SH-SY5Y (cell line): ENCODE results near the gene P2RY11.

Source experiments
- GATA2 ChIP-seq: IDR thresholded peaks from 2 replicates; pipeline ENCODE4 v1.6.1; 2011; ENCODE audit warnings: mild to moderate bottlenecking, low read depth, low read length
- GATA3 ChIP-seq: IDR thresholded peaks from 2 replicates; pipeline ENCODE4 v1.6.1; 2011; ENCODE audit warnings: low read depth, mild to moderate bottlenecking, low read length, moderate library complexity

GRCh38 chr19:10142701-10143375 lies 31.3 kb downstream of the P2RY11 start:
- TF ChIP-seq GATA3 (no peak), GATA2 (no peak)
